GM19023 (cell line): ENCODE measurements around the gene PRSS50.

Experiments
- ATAC-seq: cut with Tn5 transposase; IDR thresholded peaks from one replicate; pipeline ENCODE4 v1.9.1; 2021; ENCODE audit warnings: mild to moderate bottlenecking, moderate library complexity; ENCODE audit not compliant: unreplicated experiment

Gene PRSS50

GRCh38 chr3:46671541-46672348 is 45.9 kb downstream of the PRSS50 start:
- no peak for ATAC-seq

GRCh38 chr3:46670891-46671427 is 46.7 kb downstream of the PRSS50 start:
- no peak for ATAC-seq

GRCh38 chr3:46670000-46670890 is 47.4 kb downstream of the PRSS50 start:
- ATAC-seq: no peak

- no peak for ATAC-seq
These were observed 48.3 kb downstream of the PRSS50 start for GRCh38 chr3:46669191-46669999.

GRCh38 chr3:46668591-46668990 is 49.1 kb downstream of the PRSS50 start:
- no peak for ATAC-seq

- no peak for ATAC-seq
These were observed 49.6 kb downstream of the PRSS50 start for GRCh38 chr3:46668116-46668515.

- no peak for ATAC-seq
These were observed 50.0 kb downstream of the PRSS50 start for GRCh38 chr3:46667657-46668056.

- ATAC-seq: no peak
These were observed 50.5 kb downstream of the PRSS50 start for GRCh38 chr3:46667061-46667621.

GRCh38 chr3:46666453-46666845 is 51.2 kb downstream of the PRSS50 start:
- no peak for ATAC-seq

GRCh38 chr3:46665763-46666452 is 51.8 kb downstream of the PRSS50 start:
- ATAC-seq: no peak

GRCh38 chr3:46664971-46665762 is 52.5 kb downstream of the PRSS50 start:
- ATAC-seq: no peak

- no peak for ATAC-seq
These were observed 53.3 kb downstream of the PRSS50 start for GRCh38 chr3:46664188-46664970.

GRCh38 chr3:46663591-46664135 is 54.0 kb downstream of the PRSS50 start:
- no peak for ATAC-seq

GRCh38 chr3:46662771-46663551 is 54.7 kb downstream of the PRSS50 start:
- ATAC-seq: no peak
